ENCODE data around the gene GMDS. TPM values are rescaled to one million over a fixed set of nuclear protein-coding genes. Genes with fewer than 3 reads are reported as not detected.

The GMDS gene
- polyA plus RNA-seq, 1 of the 3 experiments (the other 2 are of a cell fraction) = 12.3 TPM

- Histone ChIP-seq H3K27ac (ENCODE audit: low read depth in 2 of 2, low read length in 1 of 2) (no peak overlapping the region), H3F3A (replicated peaks; ENCODE audit: insufficient read depth) (no peaks in the 10 kb centered on the region), H3K4me2 (no peak overlapping the region), H3K79me2 (ENCODE audit: insufficient read depth) (no peaks in the 10 kb centered on the region), H2AFZ (ENCODE audit: low read depth) (no peak overlapping the region), H3K27me3 (ENCODE audit: insufficient read depth) (no peaks in the 10 kb centered on the region), H3K9me2 (no peaks in the 10 kb centered on the region), H3K9me3 (no peaks in the 10 kb centered on the region), H3K9ac (no peak overlapping the region), H3K4me3 (ENCODE audit: low read depth in 2 of 2, low read length in 1 of 2) (no peak overlapping the region), H3K4me1 (ENCODE audit: control insufficient read depth in 1 of 2, insufficient read depth in 2 of 2, low read depth in 1 of 2, low read length in 1 of 2) (no peaks in the 10 kb centered on the region), H3K36me3 (replicated peaks in 1 of 2; ENCODE audit: control insufficient read depth in 1 of 2, insufficient read depth in 2 of 2, low read length in 1 of 2) (no peaks in the 10 kb centered on the region), H4K20me1 (ENCODE audit: insufficient read depth) (no peaks in the 10 kb centered on the region)
- no peak for TF ChIP-seq RXRA (IDR thresholded peaks at IDR 0.05; ENCODE audit: borderline replicate concordance, low read depth)
- TF ChIP-seq, protein P1, sequence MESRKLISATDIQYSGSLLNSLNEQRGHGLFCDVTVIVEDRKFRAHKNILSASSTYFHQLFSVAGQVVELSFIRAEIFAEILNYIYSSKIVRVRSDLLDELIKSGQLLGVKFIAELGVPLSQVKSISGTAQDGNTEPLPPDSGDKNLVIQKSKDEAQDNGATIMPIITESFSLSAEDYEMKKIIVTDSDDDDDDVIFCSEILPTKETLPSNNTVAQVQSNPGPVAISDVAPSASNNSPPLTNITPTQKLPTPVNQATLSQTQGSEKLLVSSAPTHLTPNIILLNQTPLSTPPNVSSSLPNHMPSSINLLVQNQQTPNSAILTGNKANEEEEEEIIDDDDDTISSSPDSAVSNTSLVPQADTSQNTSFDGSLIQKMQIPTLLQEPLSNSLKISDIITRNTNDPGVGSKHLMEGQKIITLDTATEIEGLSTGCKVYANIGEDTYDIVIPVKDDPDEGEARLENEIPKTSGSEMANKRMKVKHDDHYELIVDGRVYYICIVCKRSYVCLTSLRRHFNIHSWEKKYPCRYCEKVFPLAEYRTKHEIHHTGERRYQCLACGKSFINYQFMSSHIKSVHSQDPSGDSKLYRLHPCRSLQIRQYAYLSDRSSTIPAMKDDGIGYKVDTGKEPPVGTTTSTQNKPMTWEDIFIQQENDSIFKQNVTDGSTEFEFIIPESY (IDR thresholded peaks at IDR 0.05; ENCODE audit: borderline replicate concordance, low read depth) = no peak
- TF ChIP-seq REST (IDR thresholded peaks at IDR 0.05; ENCODE audit: low read depth, low read length) = no peak
- TF ChIP-seq, protein P2, sequence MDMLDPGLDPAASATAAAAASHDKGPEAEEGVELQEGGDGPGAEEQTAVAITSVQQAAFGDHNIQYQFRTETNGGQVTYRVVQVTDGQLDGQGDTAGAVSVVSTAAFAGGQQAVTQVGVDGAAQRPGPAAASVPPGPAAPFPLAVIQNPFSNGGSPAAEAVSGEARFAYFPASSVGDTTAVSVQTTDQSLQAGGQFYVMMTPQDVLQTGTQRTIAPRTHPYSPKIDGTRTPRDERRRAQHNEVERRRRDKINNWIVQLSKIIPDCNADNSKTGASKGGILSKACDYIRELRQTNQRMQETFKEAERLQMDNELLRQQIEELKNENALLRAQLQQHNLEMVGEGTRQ (IDR thresholded peaks at IDR 0.05; ENCODE audit: borderline replicate concordance, low read depth, low read length) = no peak
- TF ChIP-seq TCF12 (IDR thresholded peaks at IDR 0.05) = no peak
- TF ChIP-seq, protein P3, sequence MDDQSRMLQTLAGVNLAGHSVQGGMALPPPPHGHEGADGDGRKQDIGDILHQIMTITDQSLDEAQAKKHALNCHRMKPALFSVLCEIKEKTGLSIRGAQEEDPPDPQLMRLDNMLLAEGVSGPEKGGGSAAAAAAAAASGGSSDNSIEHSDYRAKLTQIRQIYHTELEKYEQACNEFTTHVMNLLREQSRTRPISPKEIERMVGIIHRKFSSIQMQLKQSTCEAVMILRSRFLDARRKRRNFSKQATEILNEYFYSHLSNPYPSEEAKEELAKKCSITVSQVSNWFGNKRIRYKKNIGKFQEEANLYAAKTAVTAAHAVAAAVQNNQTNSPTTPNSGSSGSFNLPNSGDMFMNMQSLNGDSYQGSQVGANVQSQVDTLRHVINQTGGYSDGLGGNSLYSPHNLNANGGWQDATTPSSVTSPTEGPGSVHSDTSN (IDR thresholded peaks at IDR 0.05) = no peak
- no peak for TF ChIP-seq SMC3 (IDR thresholded peaks at IDR 0.05; ENCODE audit: low read depth, low read length)
- TF ChIP-seq EZH2phosphoT487 (IDR thresholded peaks at IDR 0.05; ENCODE audit: borderline replicate concordance, low read depth) = no peak
- no peak for TF ChIP-seq TAF1 (IDR thresholded peaks at IDR 0.05; ENCODE audit: borderline replicate concordance, low read depth, low read length)
- TF ChIP-seq JUND (IDR thresholded peaks at IDR 0.05) = no peak
- ChIA-PET CTCF (no interaction called here), POLR2A (no interaction called here)
- no peak for DNase-seq
- WGBS (ENCODE audit: low lambda C conversion rate) = 95% methylated on average over 8 of the region's 8 CpGs
Measured at GRCh38 chr6:2148748-2149147, 96.7 kb downstream of the GMDS start.

Data from SK-N-SH (cell line).